HFFc6 (cell line): ENCODE data around the gene RPGR. TPM values are rescaled to one million over a fixed set of nuclear protein-coding genes. Genes with fewer than 3 reads are reported as not detected.

Source experiments
- DNase-seq: peaks from one replicate; pipeline ENCODE4 v3.0.0-alpha.2; 2018
- H3K27ac Mint-ChIP-seq: 2 replicates; pipeline ENCODE4 v1.8.0; 2020; ENCODE audit warnings: mild to moderate bottlenecking, mixed read lengths
- H3K27me3 Mint-ChIP-seq: 2 replicates; pipeline ENCODE4 v1.8.0; 2021; ENCODE audit warnings: mild to moderate bottlenecking, moderate library complexity, mixed read lengths; ENCODE audit not compliant: insufficient read depth
- H3K36me3 Mint-ChIP-seq: 2 replicates; pipeline ENCODE4 v1.8.0; 2021; ENCODE audit warnings: low read depth, mixed read lengths
- H3K4me1 Mint-ChIP-seq: 2 replicates; pipeline ENCODE4 v1.8.0; 2020; ENCODE audit warnings: low read depth, mixed read lengths
- H3K4me3 Mint-ChIP-seq: 2 replicates; pipeline ENCODE4 v1.8.0; 2020; ENCODE audit warnings: mild to moderate bottlenecking, moderate library complexity, mixed read lengths
- H3K9me3 Mint-ChIP-seq: 2 replicates; pipeline ENCODE4 v1.8.0; 2020; ENCODE audit warnings: mild to moderate bottlenecking, mixed read lengths
- CTCF ChIP-seq: fragments of 200-600 bp; sonication (generic); IDR thresholded peaks from 2 replicates; pipeline ENCODE4 v1.5.0; 2021; ENCODE audit warnings: antibody characterized with exemption, mild to moderate bottlenecking
- total RNA-seq, 6 experiments: library from RNA; stranded (reverse); fragmentation: NEBNext Ultra II Directional; extraction: Animal tissue kit (Norgen Biotek cat#: 25700); gene quantifications; 2 replicates in 1 of 6; 3 replicates in 5 of 6; pipeline ENCODE4 v1.2.3, GENCODE V29; 2021

Gene RPGR
- total RNA-seq, 6 experiments from 2014 or later: 3.0 to 5.8 (median 4.1) TPM

GRCh38 chrX:38327775-38328081, 419 bp upstream of the RPGR start:
- no peaks in the 10 kb centered on the region for H3K9me3 Mint-ChIP-seq
- no peaks in the 10 kb centered on the region for H3K27me3 Mint-ChIP-seq
- no peaks in the 10 kb centered on the region; the same call in 1 of the 2 replicates for H3K36me3 Mint-ChIP-seq
- H3K27ac Mint-ChIP-seq: peak overlapping the region; percentile 98
- DNase-seq: no peak
- TF ChIP-seq CTCF: no peak; the same call in none of the 2 replicates
- H3K4me3 Mint-ChIP-seq: peak overlapping the region; percentile 91
- H3K4me1 Mint-ChIP-seq: peaks cover 37% of the 10 kb centered on the region

- Mint-ChIP-seq H3K4me3 (peak overlapping the region; percentile 91), H3K27me3 (no peaks in the 10 kb centered on the region), H3K9me3 (no peaks in the 10 kb centered on the region), H3K4me1 (peaks cover 41% of the 10 kb centered on the region), H3K27ac (peak overlapping the region; percentile 98), H3K36me3 (no peaks in the 10 kb centered on the region; the same call in 1 of the 2 replicates)
- no peak for TF ChIP-seq CTCF
- DNase-seq: no peak
These were observed 1.2 kb downstream of the RPGR start for GRCh38 chrX:38326086-38326485.

- H3K36me3 Mint-ChIP-seq: no peaks in the 10 kb centered on the region; the same call in 1 of the 2 replicates
- H3K9me3 Mint-ChIP-seq: no peaks in the 10 kb centered on the region
- no peak overlapping the region for H3K4me3 Mint-ChIP-seq
- H3K27me3 Mint-ChIP-seq: no peaks in the 10 kb centered on the region
- H3K4me1 Mint-ChIP-seq: peaks cover 24% of the 10 kb centered on the region
- TF ChIP-seq CTCF: no peak
- no peak overlapping the region for H3K27ac Mint-ChIP-seq
- no peak for DNase-seq
These were observed 6.5 kb downstream of the RPGR start for GRCh38 chrX:38320819-38321218.

GRCh38 chrX:38318606-38319005, 8.7 kb downstream of the RPGR start:
- TF ChIP-seq CTCF: no peak
- H3K27ac Mint-ChIP-seq: no peak overlapping the region
- no peaks in the 10 kb centered on the region for H3K9me3 Mint-ChIP-seq
- DNase-seq: no peak
- peaks cover 15% of the 10 kb centered on the region for H3K4me1 Mint-ChIP-seq
- H3K4me3 Mint-ChIP-seq: no peak overlapping the region
- no peaks in the 10 kb centered on the region for H3K27me3 Mint-ChIP-seq
- 0 out of 2 replicates have a peak, but pooled peaks cover 3% of the 10 kb centered on the region for H3K36me3 Mint-ChIP-seq

- H3K9me3 Mint-ChIP-seq: no peaks in the 10 kb centered on the region
- TF ChIP-seq CTCF: no peak
- H3K27ac Mint-ChIP-seq: no peak overlapping the region
- no peak for DNase-seq
- H3K27me3 Mint-ChIP-seq: no peaks in the 10 kb centered on the region
- no peak overlapping the region for H3K4me3 Mint-ChIP-seq
- H3K36me3 Mint-ChIP-seq: 0 out of 2 replicates have a peak, but pooled peaks cover 3% of the 10 kb centered on the region
- peaks cover 15% of the 10 kb centered on the region for H3K4me1 Mint-ChIP-seq
These were observed 9.1 kb downstream of the RPGR start for GRCh38 chrX:38318196-38318595.

- Mint-ChIP-seq H3K9me3 (no peaks in the 10 kb centered on the region), H3K4me1 (peaks cover 32% of the 10 kb centered on the region), H3K27ac (no peak overlapping the region), H3K36me3 (0 out of 2 replicates have a peak, but pooled peaks cover 3% of the 10 kb centered on the region), H3K27me3 (no peaks in the 10 kb centered on the region), H3K4me3 (no peak overlapping the region)
- no peak for TF ChIP-seq CTCF
- DNase-seq: no peak
These were observed 12.1 kb downstream of the RPGR start for GRCh38 chrX:38315186-38315585.
